ENCODE results near the gene SIPA1L3. TPM values are rescaled to one million over a fixed set of nuclear protein-coding genes. Genes with fewer than 3 reads are reported as not detected.

The SIPA1L3 gene
- polyA plus RNA-seq, 1 donor from 2014 or later, result 2.8 TPM

GRCh38 chr19:38033658-38034491 is 126.9 kb downstream of the SIPA1L3 start:
- no peak overlapping the region for H3K4me3 ChIP-seq (ENCODE audit: low read length)
- H4K20me1 ChIP-seq (ENCODE audit: insufficient read depth), result no peaks in the 10 kb centered on the region
- H2AFZ ChIP-seq (ENCODE audit: low read depth, low read length), result no peak overlapping the region
- H3K36me3 ChIP-seq (ENCODE audit: insufficient read depth, low read length), result no peaks in the 10 kb centered on the region
- H3K9ac ChIP-seq (ENCODE audit: low read length), result no peak overlapping the region
- H3F3A ChIP-seq (ENCODE audit: insufficient read depth, low read length, poor library complexity, severe bottlenecking), result no peaks in the 10 kb centered on the region
- H3K4me2 ChIP-seq (ENCODE audit: low read length), result no peak overlapping the region
- no peak for TF ChIP-seq TAF1 (IDR thresholded peaks at IDR 0.05; ENCODE audit: low read depth)
- TF ChIP-seq EZH2 (IDR thresholded peaks at IDR 0.05; ENCODE audit: borderline replicate concordance, insufficient read depth, low read length, poor library complexity, severe bottlenecking), result no peak
- no peak for TF ChIP-seq REST (IDR thresholded peaks at IDR 0.05; ENCODE audit: borderline replicate concordance)
- no peak for TF ChIP-seq RAD21 (conservative IDR thresholded peaks at IDR 0.05)
- no peak for TF ChIP-seq SMC3 (conservative IDR thresholded peaks at IDR 0.05; ENCODE audit: poor library complexity)
- no peak for TF ChIP-seq EP300 (conservative IDR thresholded peaks at IDR 0.05; ENCODE audit: poor library complexity, severe bottlenecking)
- no peak for TF ChIP-seq CTCF (IDR thresholded peaks at IDR 0.05; ENCODE audit: poor library complexity, severe bottlenecking)
- no peak for TF ChIP-seq POLR2AphosphoS5 (IDR thresholded peaks at IDR 0.05)
- TF ChIP-seq MXI1 (conservative IDR thresholded peaks at IDR 0.05; ENCODE audit: poor library complexity, severe bottlenecking), result no peak
- H3K27ac ChIP-seq (ENCODE audit: low read length), result no peak overlapping the region
- H3K27me3 ChIP-seq (ENCODE audit: insufficient read depth, low read depth, low read length), result no peaks in the 10 kb centered on the region
- H3K79me2 ChIP-seq (replicated peaks; ENCODE audit: insufficient read depth, low read length), result no peaks in the 10 kb centered on the region
- no peaks in the 10 kb centered on the region for H3K9me3 ChIP-seq (ENCODE audit: low read length)
- H3K9me2 ChIP-seq (ENCODE audit: insufficient read depth, low read length), result no peaks in the 10 kb centered on the region

GRCh38 chr19:38034492-38034860 is 127.5 kb downstream of the SIPA1L3 start:
- TF ChIP-seq EP300 (conservative IDR thresholded peaks at IDR 0.05; ENCODE audit: poor library complexity, severe bottlenecking), result no peak
- no peak for TF ChIP-seq MXI1 (conservative IDR thresholded peaks at IDR 0.05; ENCODE audit: poor library complexity, severe bottlenecking)
- TF ChIP-seq TAF1 (IDR thresholded peaks at IDR 0.05; ENCODE audit: low read depth), result no peak
- no peak for TF ChIP-seq CTCF (IDR thresholded peaks at IDR 0.05; ENCODE audit: poor library complexity, severe bottlenecking)
- Histone ChIP-seq H3K36me3 (ENCODE audit: insufficient read depth, low read length) (no peaks in the 10 kb centered on the region), H3K4me3 (ENCODE audit: low read length) (no peak overlapping the region), H3K27me3 (ENCODE audit: insufficient read depth, low read depth, low read length) (no peaks in the 10 kb centered on the region), H4K20me1 (ENCODE audit: insufficient read depth) (no peaks in the 10 kb centered on the region), H3K9me2 (ENCODE audit: insufficient read depth, low read length) (no peaks in the 10 kb centered on the region), H3K27ac (ENCODE audit: low read length) (no peak overlapping the region), H3K9ac (ENCODE audit: low read length) (no peak overlapping the region), H3F3A (ENCODE audit: insufficient read depth, low read length, poor library complexity, severe bottlenecking) (no peaks in the 10 kb centered on the region), H2AFZ (ENCODE audit: low read depth, low read length) (no peak overlapping the region), H3K4me2 (ENCODE audit: low read length) (no peak overlapping the region), H3K9me3 (ENCODE audit: low read length) (no peaks in the 10 kb centered on the region), H3K79me2 (replicated peaks; ENCODE audit: insufficient read depth, low read length) (no peaks in the 10 kb centered on the region)

Data from neural cell (in vitro differentiated cells).